ENCODE results near the gene ABCG4. TPM values are rescaled to one million over a fixed set of nuclear protein-coding genes. Genes with fewer than 3 reads are reported as not detected.
"Not testable (repeated sequence)": the region's sequence is repeated elsewhere in the genome, so short reads cannot be mapped to it uniquely, and the experiment has no call there.

Gene ABCG4
- total RNA-seq: not detected

GRCh38 chr11:119149018-119149785 lies at the start of gene ABCG4:
Gene ABCG4 (plus strand): TSS chr11:119149052. CDS start chr11:119149966, 914 bp downstream.
- peaks cover 62% of the 10 kb centered on the region for H3K27me3 Mint-ChIP-seq
- H3K27ac Mint-ChIP-seq: no peak within 1 kb of the TSS
- H3K36me3 Mint-ChIP-seq: no peaks in the 10 kb centered on the region

GRCh38 chr11:119099711-119100110 lies 49.1 kb upstream of the ABCG4 start:
- POLR2A ChIA-PET: interaction anchor here (0.7 to 1.2 kb wide), 5 partner anchors 9 to 179 kb away, joined by 3 to 6 read pairs (median 4); partner anchors contain the start of gene VPS11
- Mint-ChIP-seq H3K4me3 (peak overlapping the region; percentile 95), H3K36me3 (peaks cover 22% of the 10 kb centered on the region), H3K9me3 (no peaks in the 10 kb centered on the region), H3K4me1 (peaks cover 32% of the 10 kb centered on the region), H3K27me3 (no peaks in the 10 kb centered on the region), H3K27ac (peak overlapping the region; percentile 40)
- ATAC-seq (ENCODE audit: low read depth): no peak
- no peak for DNase-seq

More at GRCh38 chr11:119149018-119149785, at the start of gene ABCG4:
- Mint-ChIP-seq H3K4me1 (peaks cover 12% of the 10 kb centered on the region), H3K4me3 (peak within 1 kb of the TSS; percentile 80), H3K9me3 (no peaks in the 10 kb centered on the region)
- ATAC-seq (ENCODE audit: low read depth): peak; percentile 57
- POLR2A ChIA-PET: interaction anchor here (0.9 to 1.4 kb wide), 5 partner anchors 9 to 28 kb away, joined by 3 to 6 read pairs (median 4); partner anchors contain the start of genes HINFP and NLRX1
- DNase-seq: peak; percentile 63

GRCh38 chr11:119100246-119100970 lies 48.4 kb upstream of the ABCG4 start:
- no peaks in the 10 kb centered on the region for H3K9me3 Mint-ChIP-seq
- H3K27me3 Mint-ChIP-seq: no peaks in the 10 kb centered on the region
- peak overlapping the region; percentile 99 for H3K27ac Mint-ChIP-seq

DNA sequence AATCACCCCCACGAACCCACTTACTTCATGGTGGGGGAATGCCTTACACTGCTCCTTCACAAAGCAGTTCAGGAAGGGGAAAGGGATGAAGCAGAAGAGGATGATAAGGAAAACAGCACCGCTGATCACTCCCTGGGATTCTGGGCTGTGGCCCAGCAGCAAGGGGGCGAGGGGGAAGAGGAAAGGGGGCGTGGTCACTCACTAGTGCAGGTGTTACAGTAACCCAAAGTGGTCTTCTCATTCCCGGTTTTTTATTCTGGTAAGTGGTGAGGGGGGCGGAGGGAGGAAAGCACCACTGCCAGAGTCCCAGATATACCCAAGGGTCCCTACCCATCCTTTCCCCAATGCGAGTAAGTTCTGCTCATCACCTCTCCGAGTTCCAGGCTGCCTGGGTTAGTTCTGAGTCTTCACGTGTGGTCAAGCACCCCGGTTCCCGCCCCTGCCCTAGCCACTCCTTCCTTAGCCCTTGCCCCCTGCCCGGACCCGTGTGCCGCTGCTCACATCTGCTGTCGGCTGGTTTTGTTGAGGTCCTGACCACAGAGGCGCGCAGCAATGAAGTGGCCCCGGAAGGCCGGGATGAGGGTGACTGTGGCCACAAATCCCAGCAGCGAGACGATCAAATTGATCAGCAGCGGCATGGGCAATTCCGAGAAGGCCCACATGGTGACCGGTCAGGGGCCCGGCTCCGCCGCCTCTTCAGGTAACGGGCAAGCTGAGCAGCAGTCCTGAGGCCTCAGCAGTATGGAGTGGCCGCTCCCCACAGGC lies 47.7 kb upstream of the ABCG4 start:
- peak overlapping the region; percentile 99 for H3K27ac Mint-ChIP-seq
- H3K27me3 Mint-ChIP-seq: no peaks in the 10 kb centered on the region
- no peak for DNase-seq
- no peaks in the 10 kb centered on the region for H3K9me3 Mint-ChIP-seq
- H3K4me1 Mint-ChIP-seq: peaks cover 29% of the 10 kb centered on the region
- ATAC-seq (ENCODE audit: low read depth): peak; percentile 12
- H3K36me3 Mint-ChIP-seq: peaks cover 20% of the 10 kb centered on the region
- POLR2A ChIA-PET: interaction anchor here (0.8 to 2.5 kb wide), 17 partner anchors 9 to 310 kb away, joined by 3 to 27 read pairs (median 5); partner anchors contain the start of genes CBL, DDX6, HINFP and HMBS
- peak overlapping the region; percentile 95 for H3K4me3 Mint-ChIP-seq

More at GRCh38 chr11:119100246-119100970, 48.4 kb upstream of the ABCG4 start:
- H3K4me1 Mint-ChIP-seq: peaks cover 32% of the 10 kb centered on the region
- ATAC-seq (ENCODE audit: low read depth) (no peak), DNase-seq (no peak)
- POLR2A ChIA-PET: interaction anchor here (1.0 to 1.2 kb wide), 3 partner anchors 9 to 70 kb away, joined by 3 to 4 read pairs (median 3); no protein-coding TSS in a partner anchor
- H3K4me3 Mint-ChIP-seq: peak overlapping the region; percentile 95
- H3K36me3 Mint-ChIP-seq: peaks cover 20% of the 10 kb centered on the region

- Mint-ChIP-seq H3K27ac (peak within 1 kb of the TSS; percentile 99), H3K4me3 (peak within 1 kb of the TSS; percentile 95), H3K36me3 (peaks cover 14% of the 10 kb centered on the region), H3K27me3 (no peaks in the 10 kb centered on the region), H3K4me1 (peaks cover 30% of the 10 kb centered on the region), H3K9me3 (no peaks in the 10 kb centered on the region)
- peak; percentile 81 for DNase-seq
- POLR2A ChIA-PET: interaction anchor here (0.6 to 2.5 kb wide), 23 partner anchors 10 to 800 kb away, joined by 3 to 27 read pairs (median 5); partner anchors contain the start of genes CBL, CENATAC, DDX6 and HINFP
- ATAC-seq (ENCODE audit: low read depth): peak; percentile 82
Observed at GRCh38 chr11:119101759-119102423, 47.0 kb upstream of the ABCG4 start, which contains the start of gene DPAGT1. Gene DPAGT1 (minus strand): TSS chr11:119101853. CDS start chr11:119101655, 198 bp downstream.

DNA sequence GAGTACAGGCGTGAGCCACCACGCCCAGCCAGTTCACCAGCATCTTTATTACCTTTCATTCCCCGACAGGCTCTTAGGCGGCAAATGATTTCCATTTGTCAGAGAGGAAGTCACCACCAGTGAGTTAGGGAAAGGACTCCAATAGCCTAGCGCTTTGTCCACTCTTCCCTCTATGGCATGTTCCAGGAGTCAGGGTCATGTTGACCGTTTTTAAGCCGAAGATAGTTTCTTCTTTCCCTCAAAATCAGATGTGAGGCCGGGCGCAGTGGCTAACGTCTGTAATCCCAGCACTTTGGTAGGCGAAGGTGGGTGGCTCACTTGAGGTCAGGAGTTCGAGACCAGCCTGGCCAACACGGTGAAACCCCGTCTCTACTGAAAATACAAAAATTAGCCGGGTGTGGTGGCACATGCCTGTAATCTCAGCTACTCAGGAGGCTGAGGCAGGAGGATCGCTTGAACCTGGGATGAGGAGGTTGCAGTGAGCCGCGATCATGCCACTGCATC lies 45.6 kb upstream of the ABCG4 start:
- H3K27ac Mint-ChIP-seq: peak overlapping the region; percentile 99
- not testable (repeated sequence) for DNase-seq; H3K36me3 Mint-ChIP-seq; H3K9me3 Mint-ChIP-seq; ATAC-seq (ENCODE audit: low read depth); H3K27me3 Mint-ChIP-seq
- peak overlapping the region; percentile 95 for H3K4me3 Mint-ChIP-seq
- H3K4me1 Mint-ChIP-seq: peaks cover 26% of the 10 kb centered on the region
- POLR2A ChIA-PET: interaction anchor here (1.6 to 2.5 kb wide), 6 partner anchors 9 to 66 kb away, joined by 5 to 27 read pairs (median 18); partner anchors contain the start of genes HINFP, HMBS, HYOU1 and NLRX1

DNA sequence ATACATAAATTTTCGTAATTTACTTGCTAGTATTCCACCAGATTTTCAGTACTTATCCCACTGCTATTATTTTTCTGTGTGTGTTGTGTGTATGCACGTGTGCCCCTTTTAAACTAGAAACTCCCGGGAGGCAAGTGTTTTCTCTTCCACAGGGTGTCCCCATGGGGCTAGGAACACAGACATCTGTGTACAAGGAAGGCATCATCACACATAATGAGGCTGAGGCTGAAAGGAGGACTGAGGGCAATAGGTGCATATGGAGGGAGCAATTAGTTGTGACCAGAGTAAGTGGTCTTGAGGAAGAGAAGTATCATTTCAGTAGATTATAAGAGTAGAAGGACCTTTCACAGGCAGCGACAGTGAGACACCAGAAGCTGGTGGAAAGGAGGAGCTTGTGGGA lies 45.1 kb upstream of the ABCG4 start:
- DNase-seq (no peak), ATAC-seq (ENCODE audit: low read depth) (no peak)
- Mint-ChIP-seq H3K4me3 (peak overlapping the region; percentile 57), H3K4me1 (peaks cover 29% of the 10 kb centered on the region), H3K27ac (peak overlapping the region; percentile 73), H3K36me3 (peaks cover 4% of the 10 kb centered on the region), H3K27me3 (no peaks in the 10 kb centered on the region), H3K9me3 (no peaks in the 10 kb centered on the region)
- POLR2A ChIA-PET: no interaction called here

DNA sequence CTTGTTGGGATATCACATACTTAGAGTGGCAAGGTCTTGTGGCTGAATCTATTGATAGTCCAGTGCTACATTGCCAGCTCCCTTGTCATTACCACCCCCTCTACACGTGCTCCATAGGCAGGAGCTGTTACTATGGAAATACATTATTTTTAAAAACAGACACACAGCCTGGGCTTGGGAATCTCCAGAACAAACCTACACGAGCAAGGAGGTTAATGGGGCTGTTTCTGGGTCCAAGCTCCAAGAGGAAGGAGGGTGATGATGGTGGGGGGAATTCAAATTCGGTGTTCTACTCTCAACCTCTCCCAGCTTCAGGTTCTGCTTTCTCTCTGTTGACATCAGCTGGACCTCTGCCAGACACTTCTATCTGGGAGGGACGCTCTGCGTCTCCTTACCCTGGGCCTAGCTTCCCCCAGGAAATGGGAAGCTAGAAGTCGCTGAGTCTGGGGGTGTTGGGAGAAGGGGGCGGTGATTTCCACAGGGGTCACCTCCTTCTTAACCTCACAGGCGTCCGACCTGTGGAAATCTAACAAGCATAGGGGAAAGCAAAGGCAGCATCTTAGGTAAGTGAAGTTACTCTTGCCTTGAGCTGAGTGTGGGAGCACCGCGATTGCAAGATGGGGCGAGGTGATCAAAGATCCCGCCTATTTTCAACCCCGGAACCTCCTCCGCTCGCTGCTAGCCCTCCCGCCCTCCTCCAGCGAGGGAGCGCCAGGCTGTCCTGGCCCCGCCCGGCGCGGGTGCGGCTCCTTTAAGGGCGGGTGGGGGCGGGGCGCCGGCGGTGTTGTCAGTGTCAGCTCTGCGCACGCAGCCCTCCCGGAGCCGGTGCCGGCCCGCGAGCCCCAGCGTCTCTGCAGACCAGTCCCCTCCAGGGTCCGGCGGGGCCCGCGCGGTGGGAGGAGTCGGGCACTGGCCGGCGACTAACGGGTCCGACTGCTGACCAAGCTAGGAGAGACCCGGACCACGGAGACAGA lies 42.0 kb upstream of the ABCG4 start, which contains the start of gene C2CD2L:
Gene C2CD2L (plus strand): TSS at position 781 of the 974 bp plus-strand sequence. CDS start 398 bp downstream, outside the sequence.
- POLR2A ChIA-PET: interaction anchor here (0.6 to 6.1 kb wide), 17 partner anchors 9 to 314 kb away, joined by 3 to 108 read pairs (median 5); partner anchors contain the start of genes CENATAC, HINFP, HYOU1 and NLRX1
- Mint-ChIP-seq H3K4me3 (peak within 1 kb of the TSS; percentile 83), H3K27ac (peak within 1 kb of the TSS; percentile 91), H3K36me3 (peaks cover 16% of the 10 kb centered on the region), H3K9me3 (no peaks in the 10 kb centered on the region), H3K4me1 (peaks cover 27% of the 10 kb centered on the region), H3K27me3 (no peaks in the 10 kb centered on the region)
- ATAC-seq (ENCODE audit: low read depth) (peak; percentile 84), DNase-seq (peak; percentile 89)

GRCh38 chr11:119107538-119108145 lies 41.2 kb upstream of the ABCG4 start:
- Mint-ChIP-seq H3K9me3 (no peaks in the 10 kb centered on the region), H3K4me1 (peaks cover 27% of the 10 kb centered on the region), H3K27ac (peak overlapping the region; percentile 81), H3K4me3 (peak overlapping the region; percentile 83), H3K36me3 (peaks cover 18% of the 10 kb centered on the region), H3K27me3 (no peaks in the 10 kb centered on the region)
- POLR2A ChIA-PET: interaction anchor here (0.6 to 6.1 kb wide), 13 partner anchors 8 to 315 kb away, joined by 3 to 108 read pairs (median 6); partner anchors contain the start of genes HINFP, HYOU1, NLRX1 and VPS11
- ATAC-seq (ENCODE audit: low read depth): peak; percentile 7
- no peak for DNase-seq

- Mint-ChIP-seq H3K4me3 (peak overlapping the region; percentile 83), H3K27me3 (no peaks in the 10 kb centered on the region), H3K9me3 (no peaks in the 10 kb centered on the region), H3K27ac (peak overlapping the region; percentile 81), H3K36me3 (peaks cover 22% of the 10 kb centered on the region), H3K4me1 (peaks cover 27% of the 10 kb centered on the region)
- peak; percentile 34 for ATAC-seq (ENCODE audit: low read depth)
- DNase-seq: peak; percentile 56
- POLR2A ChIA-PET: interaction anchor here (0.7 to 6.1 kb wide), 13 partner anchors 7 to 90 kb away, joined by 3 to 108 read pairs (median 5); partner anchors contain the start of genes HINFP, RPS25, TRAPPC4 and VPS11
Observed at GRCh38 chr11:119108146-119108856, 40.6 kb upstream of the ABCG4 start.

Measured in activated naive CD8-positive, alpha-beta T cell treated with anti-CD3 and anti-CD28 coated beads, Interleukin-2, amount 10 ng/mL, durations not matched to agents 7 days and 5 days (primary cell).